ENCODE measurements around the gene SFXN3. TPM values are rescaled to one million over a fixed set of nuclear protein-coding genes. Genes with fewer than 3 reads are reported as not detected.

The SFXN3 gene, protein sequence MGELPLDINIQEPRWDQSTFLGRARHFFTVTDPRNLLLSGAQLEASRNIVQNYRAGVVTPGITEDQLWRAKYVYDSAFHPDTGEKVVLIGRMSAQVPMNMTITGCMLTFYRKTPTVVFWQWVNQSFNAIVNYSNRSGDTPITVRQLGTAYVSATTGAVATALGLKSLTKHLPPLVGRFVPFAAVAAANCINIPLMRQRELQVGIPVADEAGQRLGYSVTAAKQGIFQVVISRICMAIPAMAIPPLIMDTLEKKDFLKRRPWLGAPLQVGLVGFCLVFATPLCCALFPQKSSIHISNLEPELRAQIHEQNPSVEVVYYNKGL
- total RNA-seq, result 10 to 100 TPM; 21.2 to 23.0 TPM

DNA sequence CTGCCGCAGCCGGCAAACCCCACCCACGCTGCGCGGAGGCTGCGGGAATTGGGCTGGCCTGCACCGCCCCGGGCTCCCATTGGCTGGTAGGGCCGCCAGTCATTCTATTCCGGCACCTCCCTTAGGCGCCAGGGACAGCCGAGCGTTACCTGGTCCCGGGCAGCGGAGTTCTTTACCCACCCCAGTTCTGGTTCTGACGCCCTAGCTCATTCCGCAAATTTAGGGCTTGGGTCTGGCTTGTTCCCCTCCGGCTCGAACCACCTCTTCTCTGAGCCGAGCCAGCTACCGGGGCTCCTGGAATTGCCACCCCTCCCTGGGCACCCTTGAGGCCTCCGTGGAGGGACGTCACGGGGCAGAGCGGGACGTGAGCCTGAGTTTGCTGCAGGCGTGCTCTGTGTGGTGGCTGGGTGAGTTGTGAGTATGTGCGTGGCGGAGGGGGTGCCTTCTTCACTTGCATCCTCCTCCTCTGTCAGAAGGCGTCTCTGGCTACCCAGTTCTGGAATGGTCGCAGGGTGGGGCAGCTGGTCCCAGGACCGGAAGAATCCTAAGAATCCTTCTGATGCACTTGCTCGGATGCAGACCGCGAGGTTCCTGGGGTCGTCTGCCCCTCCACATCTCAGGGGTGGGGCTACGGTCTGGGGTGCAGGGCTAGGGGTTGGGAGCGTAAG lies at the start of gene SFXN3, which contains the start of gene PDZD7:
Gene SFXN3 (plus strand): TSS at position 107 of the 668 bp plus-strand sequence. CDS start 3,461 bp downstream, outside the sequence.
Gene PDZD7 (minus strand): TSS at position 2 of the 668 bp plus-strand sequence. CDS start 910 bp downstream, outside the sequence.
- POLR2A ChIA-PET, result interaction anchor here (0.6 to 2.2 kb wide), 3 partner anchors 12 to 34 kb away, joined by 3 to 10 read pairs (median 5); no protein-coding TSS in a partner anchor
- CTCF ChIA-PET, result interaction anchor here (0.9 to 7.5 kb wide), 13 partner anchors 8 to 43 kb away, joined by 3 to 46 read pairs (median 7); partner anchors contain the start of genes KAZALD1 and LZTS2

DNA sequence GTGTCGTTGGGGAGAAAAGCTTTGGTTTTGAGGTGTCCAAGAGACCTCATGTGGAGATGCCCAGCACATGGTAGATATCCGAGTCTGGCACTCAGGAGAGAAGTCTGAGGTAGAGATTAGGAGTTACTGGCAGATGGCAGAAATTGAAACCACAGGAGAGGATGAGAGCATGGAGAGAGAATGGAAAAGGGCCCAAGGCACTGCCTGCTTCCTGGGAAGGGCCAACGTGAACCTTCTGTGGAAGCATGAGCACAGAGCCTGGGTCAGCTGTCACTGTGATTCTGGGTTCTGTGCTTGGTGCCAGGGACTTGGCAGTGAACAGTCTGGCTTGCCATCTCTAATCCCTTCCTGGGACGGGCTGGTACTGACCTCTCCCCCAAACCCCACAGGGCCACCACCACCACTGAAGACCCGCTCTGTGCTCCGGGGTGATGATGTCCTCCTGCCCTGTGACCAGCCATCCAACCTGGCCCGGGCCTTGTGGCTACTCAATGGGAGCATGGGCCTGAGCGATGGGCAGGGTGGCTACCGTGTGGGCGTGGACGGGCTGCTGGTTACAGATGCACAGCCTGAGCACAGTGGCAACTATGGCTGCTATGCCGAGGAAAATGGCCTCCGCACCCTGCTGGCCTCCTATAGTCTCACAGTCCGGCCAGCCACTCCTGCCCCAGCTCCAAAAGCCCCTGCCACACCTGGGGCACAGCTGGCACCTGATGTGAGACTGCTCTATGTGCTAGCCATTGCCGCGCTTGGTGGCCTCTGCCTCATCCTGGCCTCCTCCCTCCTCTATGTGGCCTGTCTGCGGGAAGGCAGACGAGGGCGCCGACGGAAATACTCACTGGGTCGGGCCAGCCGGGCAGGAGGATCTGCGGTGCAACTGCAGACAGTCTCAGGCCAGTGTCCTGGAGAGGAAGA lies 47.9 kb upstream of the SFXN3 start:
- ChIA-PET POLR2A (no interaction called here), CTCF (no interaction called here)

DNA sequence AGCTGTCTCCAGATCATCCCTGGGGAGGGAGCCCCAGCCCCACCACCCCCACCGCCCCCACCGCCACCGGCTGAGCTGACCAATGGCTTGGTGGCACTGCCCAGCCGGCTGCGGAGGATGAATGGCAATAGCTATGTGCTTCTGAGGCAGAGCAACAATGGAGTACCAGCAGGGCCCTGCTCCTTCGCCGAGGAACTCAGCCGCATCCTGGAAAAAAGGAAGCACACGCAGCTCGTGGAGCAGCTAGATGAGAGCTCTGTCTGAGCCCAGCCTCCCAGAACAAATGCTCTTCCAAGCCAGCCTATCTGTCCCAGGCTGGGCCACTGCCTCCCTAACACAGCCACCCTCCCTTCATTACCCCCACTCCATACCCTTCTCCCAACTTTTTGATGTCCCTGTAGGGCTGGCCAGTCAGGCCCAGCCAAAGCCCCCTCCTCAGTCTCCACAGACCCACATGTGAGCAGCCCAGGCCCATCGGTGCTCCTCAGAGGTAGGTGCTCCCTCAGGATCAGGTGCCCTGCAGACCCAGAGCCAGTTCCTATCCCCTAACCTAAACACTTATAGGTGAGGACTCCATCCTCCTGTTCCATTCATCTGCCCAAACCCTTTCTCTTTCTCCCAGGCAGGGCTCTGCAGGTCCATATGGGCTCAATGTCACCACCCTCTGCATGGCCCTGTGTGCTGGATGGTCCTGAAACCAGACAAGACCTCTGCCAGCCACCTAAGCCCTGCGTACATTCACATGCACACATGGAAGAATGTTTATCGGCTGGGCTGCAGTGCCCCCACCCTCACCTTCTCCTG lies 47.0 kb upstream of the SFXN3 start:
- ChIA-PET CTCF (no interaction called here), POLR2A (no interaction called here)

DNA sequence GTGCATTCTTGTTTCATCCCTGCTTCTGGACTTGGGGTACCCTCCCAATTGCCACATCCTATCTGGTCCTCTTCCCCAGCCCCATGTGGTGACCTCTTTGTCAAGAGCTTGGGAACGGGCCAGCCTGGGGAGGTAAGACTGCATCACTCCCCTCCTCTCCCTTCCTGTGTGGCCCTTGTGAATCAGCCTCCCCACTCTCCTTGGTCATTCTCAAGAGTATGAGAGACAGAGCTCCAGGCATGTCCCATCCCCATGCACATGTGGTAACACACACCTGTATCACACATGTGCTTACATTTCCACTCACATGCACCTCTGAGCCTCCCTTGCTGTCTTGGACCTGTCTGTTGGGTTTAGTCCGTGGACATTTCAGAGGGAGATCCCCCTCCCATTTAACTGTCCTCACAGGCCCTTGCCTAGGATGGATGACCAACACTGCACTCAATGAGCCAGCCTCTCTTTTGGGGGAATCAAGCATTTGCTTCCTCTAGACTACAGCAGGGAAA lies 46.3 kb upstream of the SFXN3 start:
- POLR2A ChIA-PET, result interaction anchor here (1.9 kb wide), 1 partner anchor 12 kb away, joined by 6 read pairs; no protein-coding TSS in a partner anchor
- CTCF ChIA-PET, result interaction anchor here (0.9 kb wide), 2 partner anchors 13 to 14 kb away, joined by 3 to 4 read pairs; no protein-coding TSS in a partner anchor

DNA sequence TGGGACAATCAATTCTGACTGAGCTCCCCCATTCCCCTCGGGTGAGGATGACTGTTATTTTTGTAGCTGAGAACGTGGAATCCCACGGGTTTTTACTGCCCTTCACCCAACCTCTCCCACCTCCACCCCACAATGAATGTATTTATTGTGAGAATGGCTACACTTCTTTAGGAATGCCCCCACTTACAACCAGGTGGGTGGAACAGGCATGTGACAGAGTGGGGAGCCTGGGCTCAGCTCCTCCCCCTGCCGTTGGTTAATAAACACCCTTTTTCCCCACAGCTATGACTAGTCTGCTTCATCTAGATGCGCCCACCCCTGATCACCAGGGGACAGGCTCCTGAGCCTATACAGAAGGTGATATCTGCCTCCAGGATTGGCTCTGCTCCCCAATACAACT lies 45.7 kb upstream of the SFXN3 start:
- ChIA-PET POLR2A (interaction anchor here (0.6 to 1.9 kb wide), 2 partner anchors 12 to 41 kb away, joined by 3 to 6 read pairs; no protein-coding TSS in a partner anchor), CTCF (interaction anchor here (0.9 kb wide), 2 partner anchors 12 to 13 kb away, joined by 3 to 4 read pairs; no protein-coding TSS in a partner anchor)

DNA sequence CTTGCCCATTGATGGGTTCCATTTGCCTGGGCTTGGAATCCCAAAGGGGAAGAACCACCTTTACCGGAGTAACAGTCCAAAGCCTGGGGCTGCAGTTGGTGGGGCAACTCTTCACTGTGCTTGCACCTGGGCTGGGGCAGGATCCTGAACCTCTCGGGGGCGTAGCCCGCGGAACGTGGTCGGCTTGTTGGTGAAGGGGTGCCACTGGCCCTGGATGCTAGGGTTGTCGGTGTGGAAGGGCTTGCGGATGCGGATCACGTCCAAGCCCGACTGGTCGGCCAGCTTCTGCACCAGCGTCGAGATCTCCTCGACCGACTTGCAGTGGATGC lies 44.4 kb upstream of the SFXN3 start:
- POLR2A ChIA-PET, result interaction anchor here (1.9 kb wide), 1 partner anchor 10 kb away, joined by 6 read pairs; no protein-coding TSS in a partner anchor
- CTCF ChIA-PET, result interaction anchor here (0.6 to 1.8 kb wide), 4 partner anchors 11 to 1098 kb away, joined by 3 to 10 read pairs (median 4); partner anchors contain the start of gene HIF1AN

DNA sequence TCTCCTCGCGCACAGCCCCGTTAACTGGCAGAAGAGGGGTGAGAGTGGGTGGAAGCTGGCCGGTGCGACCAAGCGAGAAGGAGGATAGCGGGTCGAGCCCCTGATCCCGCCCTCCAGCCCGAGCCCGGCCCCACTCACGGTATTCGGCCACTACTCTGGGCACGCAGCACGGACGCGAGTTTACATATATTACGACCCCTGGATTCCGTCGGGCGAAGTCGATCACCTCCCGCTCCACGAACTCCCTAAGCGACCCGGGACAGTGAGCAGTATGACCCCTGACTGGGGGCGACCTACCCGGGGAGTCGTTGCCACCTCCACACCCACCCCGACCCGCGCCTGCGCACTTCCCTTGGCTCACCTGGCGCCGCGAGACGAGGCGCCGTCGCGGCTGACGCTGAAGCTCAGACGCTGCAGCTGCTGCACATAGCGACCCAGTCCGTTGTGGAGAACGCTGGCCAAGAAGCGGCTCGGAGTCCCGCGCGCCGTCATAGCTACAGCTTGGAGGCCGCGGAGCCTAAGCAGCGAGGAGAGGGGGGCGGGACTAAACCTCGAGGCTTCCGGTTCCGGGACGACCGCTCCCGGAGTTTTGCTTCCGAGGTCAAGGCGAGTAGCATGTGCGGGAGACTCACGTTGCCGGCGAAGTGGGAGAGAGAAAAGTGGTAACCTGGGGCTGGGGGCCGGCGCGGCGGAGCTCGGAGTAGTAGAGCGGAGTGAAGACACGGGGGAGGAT lies 43.9 kb upstream of the SFXN3 start, which contains the start of the genes MRPL43 and TWNK:
Gene MRPL43 (minus strand): TSS at position 546 of the 733 bp plus-strand sequence. CDS start 54 bp downstream, at position 492.
Gene TWNK (plus strand): TSS at position 592 of the 733 bp plus-strand sequence. CDS start 668 bp downstream, outside the sequence.
- POLR2A ChIA-PET, result no interaction called here
- CTCF ChIA-PET, result interaction anchor here (0.6 to 1.8 kb wide), 4 partner anchors 10 to 1097 kb away, joined by 3 to 10 read pairs (median 4); partner anchors contain the start of gene HIF1AN

DNA sequence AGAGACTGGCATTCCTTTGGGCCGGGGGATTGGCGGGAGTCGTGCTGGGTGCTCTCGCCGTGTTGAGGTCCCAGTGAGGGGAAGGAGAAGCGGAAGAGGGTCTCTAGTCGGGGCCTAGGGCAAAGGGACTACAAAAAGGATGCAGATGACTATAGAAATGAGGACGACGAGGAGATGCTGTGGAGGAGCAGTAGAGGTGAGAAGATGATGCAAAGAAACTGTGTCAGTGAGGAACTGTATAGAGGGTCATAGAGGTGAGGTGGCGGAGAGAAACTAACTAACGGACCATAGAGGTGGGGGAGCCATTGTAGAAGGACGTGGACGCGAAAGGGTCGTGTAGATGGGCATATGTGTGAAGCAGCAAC lies 43.4 kb upstream of the SFXN3 start:
- POLR2A ChIA-PET, result no interaction called here
- CTCF ChIA-PET, result interaction anchor here (0.9 to 1.8 kb wide), 3 partner anchors 10 to 154 kb away, joined by 3 to 10 read pairs (median 4); no protein-coding TSS in a partner anchor

DNA sequence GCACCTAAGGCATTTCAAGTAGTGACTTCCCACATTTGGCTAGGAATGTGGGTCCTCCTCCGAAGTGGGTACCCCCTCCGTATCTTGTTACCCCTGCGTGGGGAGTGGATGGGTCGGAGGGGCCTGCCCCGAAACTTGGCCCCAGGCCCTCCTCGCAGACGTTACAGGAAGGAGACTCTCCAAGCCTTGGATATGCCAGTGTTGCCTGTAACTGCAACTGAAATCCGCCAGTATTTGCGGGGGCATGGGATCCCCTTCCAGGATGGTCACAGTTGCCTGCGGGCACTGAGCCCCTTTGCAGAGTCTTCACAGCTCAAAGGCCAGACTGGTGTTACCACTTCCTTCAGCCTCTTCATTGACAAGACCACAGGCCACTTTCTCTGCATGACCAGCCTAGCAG lies 42.9 kb upstream of the SFXN3 start:
- ChIA-PET POLR2A (no interaction called here), CTCF (interaction anchor here (0.9 to 1.2 kb wide), 4 partner anchors 10 to 154 kb away, joined by 3 to 4 read pairs (median 4); no protein-coding TSS in a partner anchor)

DNA sequence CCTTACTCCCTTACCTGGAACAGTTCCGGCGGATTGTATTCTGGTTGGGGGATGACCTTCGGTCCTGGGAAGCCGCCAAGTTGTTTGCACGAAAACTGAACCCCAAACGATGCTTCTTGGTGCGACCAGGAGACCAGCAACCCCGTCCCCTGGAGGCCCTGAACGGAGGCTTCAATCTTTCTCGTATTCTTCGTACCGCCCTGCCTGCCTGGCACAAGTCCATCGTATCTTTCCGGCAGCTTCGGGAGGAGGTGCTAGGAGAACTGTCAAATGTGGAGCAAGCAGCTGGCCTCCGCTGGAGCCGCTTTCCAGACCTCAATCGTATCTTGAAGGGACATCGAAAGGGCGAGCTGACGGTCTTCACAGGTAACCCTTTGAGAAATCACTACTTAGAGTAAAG lies 41.9 kb upstream of the SFXN3 start:
- ChIA-PET CTCF (interaction anchor here (0.6 to 1.3 kb wide), 4 partner anchors 8 to 180 kb away, joined by 3 to 4 read pairs (median 4); partner anchors contain the start of gene LZTS2), POLR2A (no interaction called here)

DNA sequence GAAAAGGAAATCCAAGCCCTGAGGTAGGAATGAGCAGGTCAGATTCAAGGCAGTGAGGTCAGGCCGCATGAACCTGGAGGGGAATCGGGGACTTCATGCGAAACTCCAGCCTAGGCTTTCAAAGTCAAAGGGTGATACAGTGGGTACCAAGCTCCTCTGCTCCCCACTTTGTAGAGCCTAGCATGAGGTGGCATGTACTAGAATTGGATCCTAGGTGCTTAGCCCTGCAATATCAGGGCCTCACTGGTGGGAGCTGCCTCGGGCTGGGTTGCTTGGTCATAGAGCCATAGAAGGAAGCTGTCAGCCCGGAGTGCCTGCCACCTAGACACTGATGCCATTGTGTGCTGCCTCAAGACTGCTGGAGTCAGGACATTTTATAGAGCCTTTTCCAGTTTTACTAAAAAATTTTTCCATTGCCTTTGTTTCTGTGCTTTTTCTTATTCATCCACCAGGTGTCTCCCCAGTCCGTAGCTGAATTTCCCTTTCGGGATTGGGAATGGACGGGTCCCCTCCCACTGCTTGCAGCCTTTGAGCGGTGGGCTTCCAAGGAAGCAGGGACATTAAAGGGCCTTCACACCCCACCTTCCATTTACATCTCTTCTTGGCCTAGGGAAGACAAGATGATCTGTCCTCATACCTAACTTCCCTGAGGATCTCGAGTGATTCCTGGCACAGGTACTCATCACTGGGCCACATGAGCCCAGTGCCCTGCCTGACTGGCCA lies 36.9 kb upstream of the SFXN3 start:
- ChIA-PET CTCF (no interaction called here), POLR2A (no interaction called here)

DNA sequence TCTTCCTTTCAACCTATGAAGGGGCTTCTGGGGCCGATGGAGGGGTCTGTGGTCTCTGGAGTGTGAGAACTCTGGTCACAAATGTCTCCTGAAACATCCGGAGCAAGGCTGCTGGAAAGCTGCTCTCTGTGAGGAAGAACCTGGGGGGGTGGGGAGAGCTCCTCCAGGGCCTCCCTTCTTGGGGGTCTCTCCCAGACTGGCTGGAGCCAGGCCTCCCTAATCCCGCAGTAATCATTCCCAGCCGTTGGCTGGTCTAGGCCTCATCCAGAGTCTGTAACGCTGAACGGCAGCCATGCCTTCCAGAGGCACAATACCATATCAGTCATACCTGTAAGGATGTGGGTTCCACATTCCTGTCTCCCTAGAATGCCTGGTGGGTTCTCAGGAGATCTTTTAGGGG lies 35.9 kb upstream of the SFXN3 start:
- ChIA-PET CTCF (no interaction called here), POLR2A (no interaction called here)

DNA sequence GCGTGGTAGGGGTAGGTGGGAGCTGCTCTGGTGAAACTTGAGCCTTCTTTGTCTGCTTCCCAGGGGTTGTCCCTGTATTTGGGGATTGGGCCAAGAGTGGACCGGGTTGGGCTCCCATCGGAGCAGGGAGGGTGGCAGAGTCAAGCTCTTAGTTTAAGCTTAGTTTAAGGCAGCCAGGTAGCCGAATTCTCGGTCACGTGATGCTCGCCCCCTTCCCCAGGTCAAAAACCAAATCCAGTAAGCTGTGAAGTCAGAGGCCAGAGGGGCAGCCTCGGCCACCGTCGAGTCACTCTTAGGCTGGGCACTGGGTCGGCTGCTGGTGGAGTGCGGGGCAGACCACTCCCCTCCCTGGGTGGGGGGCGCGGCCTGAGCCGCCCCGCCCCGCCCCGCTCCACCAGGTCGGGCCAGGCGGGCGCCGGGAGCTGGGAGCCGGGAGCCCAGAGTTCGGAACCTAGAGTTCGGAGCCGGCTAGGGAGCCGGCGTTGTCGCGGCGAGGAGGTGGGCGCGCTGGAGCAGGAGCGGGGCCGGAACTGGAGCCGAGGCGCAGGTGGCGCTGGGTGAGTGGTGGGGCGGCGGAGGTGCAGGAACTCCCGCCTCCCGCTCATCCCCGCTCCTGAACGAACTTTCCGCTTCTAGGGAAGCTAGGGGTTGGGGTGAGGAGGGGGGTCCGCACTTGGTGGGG lies 34.2 kb upstream of the SFXN3 start:
- POLR2A ChIA-PET, result interaction anchor here (0.5 to 1.5 kb wide), 3 partner anchors 11 to 168 kb away, joined by 3 to 6 read pairs (median 4); partner anchors contain the start of gene PDZD7
- CTCF ChIA-PET, result interaction anchor here (0.6 to 3.9 kb wide), 13 partner anchors 8 to 72 kb away, joined by 3 to 46 read pairs (median 5); partner anchors contain the start of genes MRPL43, PDZD7, SFXN3 and TWNK

DNA sequence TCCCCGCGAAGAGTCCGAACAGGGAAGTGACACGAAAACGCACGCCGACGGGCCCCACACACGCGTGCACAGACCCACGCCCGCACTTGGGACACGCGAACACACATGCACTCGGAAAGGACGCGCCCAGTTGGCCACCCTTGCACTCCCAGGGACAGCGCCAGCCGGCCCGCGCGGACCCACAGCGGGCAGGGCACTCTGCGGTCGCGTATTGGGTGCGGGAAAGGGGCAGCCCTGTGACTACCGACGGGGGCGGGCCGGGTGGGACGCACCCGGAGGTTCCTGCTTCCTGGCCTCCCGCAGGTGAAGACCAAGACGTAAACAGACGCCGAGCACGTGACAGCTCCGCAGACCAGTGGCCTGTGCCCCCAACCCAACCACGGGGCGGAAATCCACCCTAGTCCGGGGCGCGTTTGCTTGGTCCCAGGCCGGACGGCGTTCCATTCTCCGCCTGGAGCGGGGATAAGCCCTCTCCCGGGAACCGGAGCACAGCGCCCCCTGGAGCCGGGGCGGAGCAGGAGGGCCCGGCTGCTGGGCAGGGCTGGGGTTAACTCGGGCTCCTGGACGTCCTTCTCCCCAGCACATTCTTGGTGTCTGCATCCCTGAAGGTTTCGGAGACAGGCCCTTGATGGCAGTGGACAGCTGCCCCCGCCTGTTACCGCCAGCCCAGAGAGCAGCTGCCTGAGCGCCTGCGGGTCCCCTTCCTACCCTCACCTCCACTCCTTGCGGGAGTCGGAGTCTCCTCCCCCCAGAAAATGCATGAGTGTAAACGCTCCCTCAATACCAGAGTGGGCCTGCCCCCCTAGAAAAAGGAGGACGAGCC lies 33.5 kb upstream of the SFXN3 start:
- CTCF ChIA-PET, result interaction anchor here (0.6 to 3.9 kb wide), 14 partner anchors 9 to 71 kb away, joined by 3 to 46 read pairs (median 5); partner anchors contain the start of genes MRPL43, PDZD7, SFXN3 and TWNK
- POLR2A ChIA-PET, result interaction anchor here (0.5 to 1.5 kb wide), 3 partner anchors 12 to 169 kb away, joined by 3 to 6 read pairs (median 4); partner anchors contain the start of gene PDZD7

Data from activated CD8-positive, alpha-beta memory T cell treated with anti-CD3 and anti-CD28 coated beads for 36 hours (primary cell).